HG03103 (cell line): Measurements from ENCODE around the gene ATF7IP.
"Not testable (repeated sequence)": the region's sequence is repeated elsewhere in the genome, so short reads cannot be mapped to it uniquely, and the experiment has no call there.

Experiments
- ATAC-seq: cut with Tn5 transposase; IDR thresholded peaks from one replicate; pipeline ENCODE4 v1.9.1; 2021; ENCODE audit warnings: low read depth; ENCODE audit not compliant: unreplicated experiment

ATF7IP gene

GRCh38 chr12:14405407-14405806 is 39.9 kb downstream of the ATF7IP start:
- ATAC-seq = not testable (repeated sequence)

GRCh38 chr12:14408208-14408607 is 42.7 kb downstream of the ATF7IP start:
- ATAC-seq = no peak

- ATAC-seq = no peak
Measured at GRCh38 chr12:14410177-14410576, 44.7 kb downstream of the ATF7IP start.

GRCh38 chr12:14410841-14411569 is 45.5 kb downstream of the ATF7IP start:
- no peak for ATAC-seq

- ATAC-seq = no peak
Measured at GRCh38 chr12:14416658-14417057, 51.2 kb downstream of the ATF7IP start.

- no peak for ATAC-seq
Measured at GRCh38 chr12:14417715-14418114, 52.2 kb downstream of the ATF7IP start.

- no peak for ATAC-seq
Measured at GRCh38 chr12:14418451-14418890, 53.0 kb downstream of the ATF7IP start.

GRCh38 chr12:14422516-14423230 is 57.2 kb downstream of the ATF7IP start:
- no peak for ATAC-seq

GRCh38 chr12:14424545-14424944 is 59.1 kb downstream of the ATF7IP start:
- no peak for ATAC-seq

GRCh38 chr12:14426792-14427191 is 61.3 kb downstream of the ATF7IP start:
- ATAC-seq = no peak

GRCh38 chr12:14427929-14428328 is 62.4 kb downstream of the ATF7IP start:
- no peak for ATAC-seq

- no peak for ATAC-seq
Measured at GRCh38 chr12:14430394-14430986, 65.0 kb downstream of the ATF7IP start.

GRCh38 chr12:14431975-14432374 is 66.5 kb downstream of the ATF7IP start:
- no peak for ATAC-seq

- no peak for ATAC-seq
Measured at GRCh38 chr12:14435627-14436026, 70.1 kb downstream of the ATF7IP start.

- ATAC-seq = no peak
Measured at GRCh38 chr12:14442221-14442881, 76.9 kb downstream of the ATF7IP start.

GRCh38 chr12:14443531-14443930 is 78.0 kb downstream of the ATF7IP start:
- no peak for ATAC-seq

- no peak for ATAC-seq
Measured at GRCh38 chr12:14450479-14450878, 85.0 kb downstream of the ATF7IP start.

- ATAC-seq = no peak
Measured at GRCh38 chr12:14452336-14452735, 86.9 kb downstream of the ATF7IP start.

- no peak for ATAC-seq
Measured at GRCh38 chr12:14452865-14453264, 87.4 kb downstream of the ATF7IP start.

- no peak for ATAC-seq
Measured at GRCh38 chr12:14454098-14454907, 88.8 kb downstream of the ATF7IP start.
